ENCODE results near the gene HS6ST2.

The HS6ST2 gene

GRCh38 chrX:132750331-132751062 is 207.9 kb downstream of the HS6ST2 start:
- CTCF ChIA-PET: interaction anchor here (1.3 kb wide), 1 partner anchor 15 kb away, joined by 3 read pairs; no protein-coding TSS in a partner anchor
- POLR2A ChIA-PET: no interaction called here
- DNase-seq (ENCODE audit: extremely low spot score): no peak
- TF ChIP-seq CTCF (IDR thresholded peaks at IDR 0.05; ENCODE audit: control extremely low read depth, extremely low read depth, low read depth, missing control alignments): no peak

GRCh38 chrX:132749406-132749805 is 209.0 kb downstream of the HS6ST2 start:
- TF ChIP-seq CTCF (IDR thresholded peaks at IDR 0.05; ENCODE audit: control extremely low read depth, extremely low read depth, low read depth, missing control alignments): no peak
- POLR2A ChIA-PET: no interaction called here
- CTCF ChIA-PET: interaction anchor here (1.1 kb wide), 1 partner anchor 14 kb away, joined by 3 read pairs; no protein-coding TSS in a partner anchor
- no peak for DNase-seq (ENCODE audit: extremely low spot score)

- ChIA-PET CTCF (interaction anchor here (1.1 kb wide), 1 partner anchor 13 kb away, joined by 3 read pairs; no protein-coding TSS in a partner anchor), POLR2A (no interaction called here)
- TF ChIP-seq CTCF (IDR thresholded peaks at IDR 0.05; ENCODE audit: control extremely low read depth, extremely low read depth, low read depth, missing control alignments): no peak
- no peak for DNase-seq (ENCODE audit: extremely low spot score)
Observed at GRCh38 chrX:132748909-132749308, 209.5 kb downstream of the HS6ST2 start.

- ChIA-PET CTCF (no interaction called here), POLR2A (no interaction called here)
Observed at GRCh38 chrX:132748268-132748667, 210.2 kb downstream of the HS6ST2 start.

GRCh38 chrX:132745593-132745992 is 212.8 kb downstream of the HS6ST2 start:
- ChIA-PET POLR2A (no interaction called here), CTCF (no interaction called here)
- DNase-seq (ENCODE audit: extremely low spot score): no peak
- no peak for TF ChIP-seq CTCF (IDR thresholded peaks at IDR 0.05; ENCODE audit: control extremely low read depth, extremely low read depth, low read depth, missing control alignments)

More at GRCh38 chrX:132748268-132748667, 210.2 kb downstream of the HS6ST2 start:
- no peak for TF ChIP-seq CTCF (IDR thresholded peaks at IDR 0.05; ENCODE audit: control extremely low read depth, extremely low read depth, low read depth, missing control alignments)
- no peak for DNase-seq (ENCODE audit: extremely low spot score)

GRCh38 chrX:132744470-132744869 is 214.0 kb downstream of the HS6ST2 start:
- TF ChIP-seq CTCF (IDR thresholded peaks at IDR 0.05; ENCODE audit: control extremely low read depth, extremely low read depth, low read depth, missing control alignments): no peak
- CTCF ChIA-PET: no interaction called here
- POLR2A ChIA-PET: no interaction called here
- no peak for DNase-seq (ENCODE audit: extremely low spot score)

Data from GM10248 (cell line).